Neural crest cell (in vitro differentiated cells): Measurements from ENCODE around the gene NUDT14. TPM values are rescaled to one million over a fixed set of nuclear protein-coding genes. Genes with fewer than 3 reads are reported as not detected.
A peak's percentile ranks its signal among the peaks of the same experiment; 100 is the strongest.

Experiments used
- DNase-seq: peaks from one replicate; pipeline ENCODE4 v3.0.0; 2021; ENCODE audit warnings: low read depth, mixed read lengths, low spot score
- H3K27ac Mint-ChIP-seq: one replicate; pipeline ENCODE4 v1.8.0; 2021; ENCODE audit warnings: mild to moderate bottlenecking, mixed read lengths; ENCODE audit not compliant: unreplicated experiment
- H3K27me3 Mint-ChIP-seq: 2 replicates; pipeline ENCODE4 v1.8.0; 2021; ENCODE audit warnings: low read depth, mild to moderate bottlenecking, mixed read lengths
- H3K36me3 Mint-ChIP-seq: 2 replicates; pipeline ENCODE4 v1.8.0; 2021; ENCODE audit warnings: low read depth, mild to moderate bottlenecking, mixed read lengths
- H3K4me1 Mint-ChIP-seq: 2 replicates; pipeline ENCODE4 v1.8.0; 2021; ENCODE audit warnings: mixed read lengths
- H3K4me3 Mint-ChIP-seq: one replicate; pipeline ENCODE4 v1.8.0; 2021; ENCODE audit warnings: mild to moderate bottlenecking, mixed read lengths
- H3K9me3 Mint-ChIP-seq: 2 replicates; pipeline ENCODE4 v1.8.0; 2021; ENCODE audit warnings: mixed read lengths
- total RNA-seq: library from RNA; stranded (reverse); gene quantifications from 2 replicates; pipeline ENCODE4 v1.2.1, GENCODE V29; 2021
- TF ChIP-seq, protein P1 (sequence below): fragments of 200-600 bp; sonication (generic); conservative IDR thresholded peaks from 2 replicates; pipeline ENCODE4 v1.5.0; 2021; ENCODE audit warnings: antibody characterized with exemption, mild to moderate bottlenecking

Gene NUDT14
- total RNA-seq, 1 donor from 2014 or later: 25.6 TPM

- H3K36me3 Mint-ChIP-seq: no peaks in the 10 kb centered on the region
- H3K4me1 Mint-ChIP-seq: peaks cover under 1% of the 10 kb centered on the region
- TF ChIP-seq, protein P1, sequence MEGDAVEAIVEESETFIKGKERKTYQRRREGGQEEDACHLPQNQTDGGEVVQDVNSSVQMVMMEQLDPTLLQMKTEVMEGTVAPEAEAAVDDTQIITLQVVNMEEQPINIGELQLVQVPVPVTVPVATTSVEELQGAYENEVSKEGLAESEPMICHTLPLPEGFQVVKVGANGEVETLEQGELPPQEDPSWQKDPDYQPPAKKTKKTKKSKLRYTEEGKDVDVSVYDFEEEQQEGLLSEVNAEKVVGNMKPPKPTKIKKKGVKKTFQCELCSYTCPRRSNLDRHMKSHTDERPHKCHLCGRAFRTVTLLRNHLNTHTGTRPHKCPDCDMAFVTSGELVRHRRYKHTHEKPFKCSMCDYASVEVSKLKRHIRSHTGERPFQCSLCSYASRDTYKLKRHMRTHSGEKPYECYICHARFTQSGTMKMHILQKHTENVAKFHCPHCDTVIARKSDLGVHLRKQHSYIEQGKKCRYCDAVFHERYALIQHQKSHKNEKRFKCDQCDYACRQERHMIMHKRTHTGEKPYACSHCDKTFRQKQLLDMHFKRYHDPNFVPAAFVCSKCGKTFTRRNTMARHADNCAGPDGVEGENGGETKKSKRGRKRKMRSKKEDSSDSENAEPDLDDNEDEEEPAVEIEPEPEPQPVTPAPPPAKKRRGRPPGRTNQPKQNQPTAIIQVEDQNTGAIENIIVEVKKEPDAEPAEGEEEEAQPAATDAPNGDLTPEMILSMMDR: no peak
- DNase-seq: no peak
- H3K27ac Mint-ChIP-seq: peak overlapping the region; percentile 62
- peaks cover 14% of the 10 kb centered on the region for H3K27me3 Mint-ChIP-seq
- H3K9me3 Mint-ChIP-seq: peaks cover 2% of the 10 kb centered on the region
- H3K4me3 Mint-ChIP-seq: no peak overlapping the region
Measured at GRCh38 chr14:105187935-105188524, 6.9 kb upstream of the NUDT14 start.

DNA sequence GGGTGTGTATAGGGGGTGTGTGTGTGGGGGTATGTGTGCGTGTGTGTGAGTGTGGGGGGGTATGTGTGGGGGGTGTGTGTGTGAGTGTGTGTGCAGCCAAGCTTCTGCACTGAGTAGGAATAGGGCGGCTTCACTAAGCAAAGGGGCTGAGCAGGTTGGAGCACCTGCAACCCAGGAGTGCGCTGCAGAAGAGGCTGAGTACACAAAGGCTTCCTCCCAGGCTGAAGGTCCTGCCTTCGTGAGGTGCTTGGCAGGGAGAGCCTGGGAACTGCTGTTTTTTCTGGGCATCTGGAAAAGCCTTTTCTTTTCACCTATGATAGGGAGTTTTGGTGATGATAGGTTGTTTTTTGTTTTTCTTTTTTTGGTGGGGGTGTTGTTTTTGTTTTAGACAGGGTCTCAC, 6.0 kb upstream of the NUDT14 start:
- DNase-seq: no peak
- Mint-ChIP-seq H3K27me3 (peaks cover 17% of the 10 kb centered on the region), H3K9me3 (peaks cover 2% of the 10 kb centered on the region), H3K4me1 (no peaks in the 10 kb centered on the region), H3K36me3 (no peaks in the 10 kb centered on the region), H3K27ac (no peak overlapping the region), H3K4me3 (no peak overlapping the region)
- TF ChIP-seq, protein P1: no peak

DNA sequence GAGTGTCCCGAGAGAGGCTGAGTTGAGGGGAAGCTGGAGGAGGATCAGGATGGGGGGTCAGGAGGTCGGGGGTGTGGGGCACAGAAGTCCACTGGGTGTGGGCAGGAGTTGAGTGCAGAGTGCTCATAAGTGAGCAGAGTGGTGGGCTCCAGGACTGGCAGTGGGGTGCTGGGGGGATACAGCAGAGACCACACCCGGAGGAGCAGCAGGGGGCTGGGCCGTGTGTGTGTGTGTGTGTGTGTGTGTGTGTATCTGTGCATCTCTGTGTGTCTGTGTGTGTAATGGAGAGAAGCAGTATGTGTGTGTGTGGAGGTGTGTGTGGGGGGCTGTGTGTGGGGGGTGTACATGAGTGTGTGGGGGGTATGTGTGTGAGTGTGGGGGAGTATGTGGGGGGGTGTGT, 4.9 kb upstream of the NUDT14 start:
- no peak for DNase-seq
- H3K4me3 Mint-ChIP-seq: no peak overlapping the region
- H3K27me3 Mint-ChIP-seq: peaks cover 18% of the 10 kb centered on the region
- TF ChIP-seq, protein P1: no peak
- H3K36me3 Mint-ChIP-seq: no peaks in the 10 kb centered on the region
- no peak overlapping the region for H3K27ac Mint-ChIP-seq
- no peaks in the 10 kb centered on the region for H3K4me1 Mint-ChIP-seq
- peaks cover 2% of the 10 kb centered on the region for H3K9me3 Mint-ChIP-seq

- TF ChIP-seq, protein P1: no peak
- Mint-ChIP-seq H3K27ac (no peak overlapping the region), H3K36me3 (no peaks in the 10 kb centered on the region), H3K4me1 (no peaks in the 10 kb centered on the region), H3K9me3 (peaks cover 2% of the 10 kb centered on the region), H3K4me3 (no peak overlapping the region), H3K27me3 (peaks cover 18% of the 10 kb centered on the region)
- DNase-seq: no peak
Measured at GRCh38 chr14:105185001-105185400, 3.9 kb upstream of the NUDT14 start.

- peak overlapping the region; percentile 34 for H3K4me3 Mint-ChIP-seq
- H3K4me1 Mint-ChIP-seq: no peaks in the 10 kb centered on the region
- TF ChIP-seq, protein P1: no peak
- DNase-seq: no peak
- H3K36me3 Mint-ChIP-seq: no peaks in the 10 kb centered on the region
- H3K9me3 Mint-ChIP-seq: peaks cover 2% of the 10 kb centered on the region
- peaks cover 13% of the 10 kb centered on the region for H3K27me3 Mint-ChIP-seq
- no peak overlapping the region for H3K27ac Mint-ChIP-seq
Measured at GRCh38 chr14:105184461-105184860, 3.3 kb upstream of the NUDT14 start.
